AG09319 (cell line): Measurements from ENCODE around the gene SLC7A11.
"Not testable (repeated sequence)": the region's sequence is repeated elsewhere in the genome, so short reads cannot be mapped to it uniquely, and the experiment has no call there.

ENCODE experiments used
- DNase-seq: peaks from one replicate; pipeline ENCODE4 v3.0.0-alpha.2; 2010; ENCODE audit warnings: low read depth; ENCODE audit errors: extremely low read depth
- CTCF ChIP-seq: IDR thresholded peaks from 2 replicates; pipeline ENCODE4 v1.5.1; 2011; ENCODE audit warnings: low read depth, mild to moderate bottlenecking, inconsistent platforms, low read length, moderate library complexity

The SLC7A11 gene

GRCh38 chr4:138225477-138225876 lies 16.7 kb downstream of the SLC7A11 start:
- DNase-seq, result no peak
- TF ChIP-seq CTCF, result no peak

- no peak for TF ChIP-seq CTCF
- no peak for DNase-seq
Measured at GRCh38 chr4:138224614-138225013, 17.5 kb downstream of the SLC7A11 start.

GRCh38 chr4:138223231-138223910 lies 18.8 kb downstream of the SLC7A11 start:
- no peak for DNase-seq
- no peak for TF ChIP-seq CTCF

GRCh38 chr4:138222046-138222445 lies 20.1 kb downstream of the SLC7A11 start:
- peak; percentile 8 for TF ChIP-seq CTCF

GRCh38 chr4:138218976-138219375 lies 23.2 kb downstream of the SLC7A11 start:
- no peak for TF ChIP-seq CTCF
- no peak for DNase-seq

More at GRCh38 chr4:138222046-138222445, 20.1 kb downstream of the SLC7A11 start:
- peak; percentile 86 for DNase-seq

GRCh38 chr4:138217567-138217966 lies 24.6 kb downstream of the SLC7A11 start:
- no peak for TF ChIP-seq CTCF
- no peak for DNase-seq

GRCh38 chr4:138216272-138216867 lies 25.8 kb downstream of the SLC7A11 start:
- DNase-seq, result no peak
- TF ChIP-seq CTCF, result no peak

- DNase-seq, result not testable (repeated sequence)
Measured at GRCh38 chr4:138210576-138210975, 31.6 kb downstream of the SLC7A11 start.
